Cardiac septum (tissue), 1 donor: ENCODE data around the gene H1-8. TPM values are rescaled to one million over a fixed set of nuclear protein-coding genes. Genes with fewer than 3 reads are reported as not detected.
"Not testable (repeated sequence)": the region's sequence is repeated elsewhere in the genome, so short reads cannot be mapped to it uniquely, and the experiment has no call there.

Experiments used
- DNase-seq: peaks from one replicate; pipeline ENCODE4 v3.0.0-alpha.2; 2020; ENCODE audit warnings: low spot score
- intact Hi-C: fragments of 100-400 bp; cut with DNase I; formaldehyde crosslinking; loops from one replicate; pipeline ENCODE4 v1.14.0; 2022
- total RNA-seq: library from RNA; stranded (reverse); fragmentation: NEBNext Ultra II Directional; extraction: Animal tissue kit (Norgen Biotek cat#: 25700); gene quantifications from one replicate; pipeline ENCODE4 v1.2.1, GENCODE V29; 2021
- donor health status: DM: no; HTN: no; CAD: no.

Gene H1-8
- total RNA-seq, 1 donor from 2014 or later = not detected

DNA sequence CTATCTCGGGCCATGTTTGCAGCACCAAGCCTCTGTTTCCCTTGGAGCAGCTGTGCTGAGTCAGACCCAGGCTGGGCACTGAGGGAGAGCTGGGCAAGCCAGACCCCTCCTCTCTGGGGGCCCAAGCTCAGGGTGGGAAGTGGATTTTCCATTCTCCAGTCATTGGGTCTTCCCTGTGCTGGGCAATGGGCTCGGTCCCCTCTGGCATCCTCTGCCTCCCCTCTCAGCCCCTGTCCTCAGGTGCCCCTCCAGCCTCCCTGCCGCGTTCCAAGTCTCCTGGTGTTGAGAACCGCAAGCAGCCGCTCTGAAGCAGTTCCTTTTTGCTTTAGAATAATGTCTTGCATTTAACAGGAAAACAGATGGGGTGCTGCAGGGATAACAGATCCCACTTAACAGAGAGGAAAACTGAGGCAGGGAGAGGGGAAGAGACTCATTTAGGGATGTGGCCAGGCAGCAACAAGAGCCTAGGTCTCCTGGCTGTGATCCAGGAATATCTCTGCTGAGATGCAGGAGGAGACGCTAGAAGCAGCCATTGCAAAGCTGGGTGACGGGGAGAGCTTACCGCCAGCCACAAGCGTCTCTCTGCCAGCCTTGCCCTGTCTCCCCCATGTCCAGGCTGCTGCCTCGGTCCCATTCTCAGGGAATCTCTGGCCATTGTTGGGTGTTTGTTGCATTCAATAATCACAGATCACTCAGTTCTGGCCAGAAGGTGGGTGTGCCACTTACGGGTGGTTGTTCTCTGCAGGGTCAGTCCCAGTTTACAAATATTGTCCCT lies 13.4 kb upstream of the H1-8 start:
- intact Hi-C loops = no loop called here
- DNase-seq = no peak

GRCh38 chr3:129530251-129530791 lies 12.7 kb upstream of the H1-8 start:
- intact Hi-C loops = no loop called here
- DNase-seq = no peak

- intact Hi-C loops = no loop called here
Measured at GRCh38 chr3:129530821-129531220, 12.2 kb upstream of the H1-8 start.

DNA sequence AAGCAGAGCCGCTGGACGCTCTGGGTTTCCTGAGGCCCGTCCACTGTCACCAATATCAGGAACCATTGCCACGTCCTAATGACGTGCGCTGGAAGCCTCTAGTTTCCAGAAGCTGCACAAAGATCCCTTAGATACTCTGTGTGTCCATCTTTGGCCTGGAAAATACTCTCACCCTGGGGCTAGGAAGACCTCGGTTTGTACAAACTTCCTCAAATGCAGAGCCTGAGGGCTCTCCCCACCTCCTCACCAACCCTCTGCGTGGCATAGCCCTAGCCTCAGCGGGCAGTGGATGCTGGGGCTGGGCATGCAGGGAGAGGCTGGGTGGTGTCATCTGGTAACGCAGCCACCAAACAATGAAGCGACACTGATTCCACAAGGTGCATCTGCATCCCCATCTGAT lies 11.3 kb upstream of the H1-8 start:
- DNase-seq = no peak
- intact Hi-C loops = no loop called here

More at GRCh38 chr3:129530821-129531220, 12.2 kb upstream of the H1-8 start:
- no peak for DNase-seq

- intact Hi-C loops = no loop called here
- DNase-seq = no peak
Measured at GRCh38 chr3:129532261-129532660, 10.7 kb upstream of the H1-8 start.

DNA sequence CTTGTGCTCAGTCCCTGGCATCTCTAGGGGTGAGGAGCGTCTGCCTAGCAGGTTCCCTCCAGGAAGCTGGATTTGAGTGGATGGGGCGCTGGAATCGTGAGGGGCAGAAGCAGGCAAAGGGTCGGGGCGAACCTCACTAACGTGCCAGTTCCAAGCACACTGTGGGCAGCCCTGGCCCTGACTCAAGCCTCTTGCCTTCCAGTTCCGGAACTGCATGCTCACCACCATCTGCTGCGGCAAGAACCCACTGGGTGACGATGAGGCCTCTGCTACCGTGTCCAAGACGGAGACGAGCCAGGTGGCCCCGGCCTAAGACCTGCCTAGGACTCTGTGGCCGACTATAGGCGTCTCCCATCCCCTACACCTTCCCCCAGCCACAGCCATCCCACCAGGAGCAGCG lies 9.6 kb upstream of the H1-8 start:
- intact Hi-C loops = no loop called here
- DNase-seq = no peak

DNA sequence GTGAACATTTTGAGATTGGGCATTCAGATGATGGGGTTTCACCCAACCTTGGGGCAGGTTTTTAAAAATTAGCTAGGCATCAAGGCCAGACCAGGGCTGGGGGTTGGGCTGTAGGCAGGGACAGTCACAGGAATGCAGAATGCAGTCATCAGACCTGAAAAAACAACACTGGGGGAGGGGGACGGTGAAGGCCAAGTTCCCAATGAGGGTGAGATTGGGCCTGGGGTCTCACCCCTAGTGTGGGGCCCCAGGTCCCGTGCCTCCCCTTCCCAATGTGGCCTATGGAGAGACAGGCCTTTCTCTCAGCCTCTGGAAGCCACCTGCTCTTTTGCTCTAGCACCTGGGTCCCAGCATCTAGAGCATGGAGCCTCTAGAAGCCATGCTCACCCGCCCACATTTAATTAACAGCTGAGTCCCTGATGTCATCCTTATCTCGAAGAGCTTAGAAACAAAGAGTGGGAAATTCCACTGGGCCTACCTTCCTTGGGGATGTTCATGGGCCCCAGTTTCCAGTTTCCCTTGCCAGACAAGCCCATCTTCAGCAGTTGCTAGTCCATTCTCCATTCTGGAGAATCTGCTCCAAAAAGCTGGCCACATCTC lies 8.4 kb upstream of the H1-8 start:
- intact Hi-C loops = no loop called here

DNA sequence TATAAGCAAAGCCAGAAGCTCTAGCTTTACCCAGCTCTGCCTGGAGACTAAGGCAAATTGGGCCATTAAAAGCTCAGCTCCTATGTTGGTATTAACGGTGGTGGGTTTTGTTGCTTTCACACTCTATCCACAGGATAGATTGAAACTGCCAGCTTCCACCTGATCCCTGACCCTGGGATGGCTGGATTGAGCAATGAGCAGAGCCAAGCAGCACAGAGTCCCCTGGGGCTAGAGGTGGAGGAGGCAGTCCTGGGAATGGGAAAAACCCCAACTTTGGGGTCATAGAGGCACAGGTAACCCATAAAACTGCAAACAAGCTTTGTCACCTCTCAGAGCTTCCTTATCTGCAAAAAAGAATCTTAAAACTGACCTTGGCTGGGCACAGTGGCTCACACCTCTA lies 7.9 kb upstream of the H1-8 start:
- DNase-seq = no peak
- intact Hi-C loops = no loop called here

More for the DNA sequence above, 8.4 kb upstream of the H1-8 start:
- no peak for DNase-seq

DNA sequence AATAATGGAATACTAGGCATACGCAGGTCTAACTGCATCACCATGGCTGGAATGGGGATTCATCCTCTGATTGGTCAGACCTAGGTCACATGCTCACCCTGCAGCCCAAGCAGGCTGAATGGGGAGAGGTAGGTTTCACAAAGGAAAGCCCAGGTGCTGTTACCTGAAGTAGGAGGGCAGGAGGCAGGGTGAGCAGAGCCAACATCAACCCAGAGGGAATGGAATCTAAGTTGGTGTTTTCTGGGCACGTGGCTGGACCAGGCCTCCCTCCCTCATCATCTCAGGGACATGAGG lies 6.7 kb upstream of the H1-8 start:
- DNase-seq = no peak
- intact Hi-C loops = no loop called here

DNA sequence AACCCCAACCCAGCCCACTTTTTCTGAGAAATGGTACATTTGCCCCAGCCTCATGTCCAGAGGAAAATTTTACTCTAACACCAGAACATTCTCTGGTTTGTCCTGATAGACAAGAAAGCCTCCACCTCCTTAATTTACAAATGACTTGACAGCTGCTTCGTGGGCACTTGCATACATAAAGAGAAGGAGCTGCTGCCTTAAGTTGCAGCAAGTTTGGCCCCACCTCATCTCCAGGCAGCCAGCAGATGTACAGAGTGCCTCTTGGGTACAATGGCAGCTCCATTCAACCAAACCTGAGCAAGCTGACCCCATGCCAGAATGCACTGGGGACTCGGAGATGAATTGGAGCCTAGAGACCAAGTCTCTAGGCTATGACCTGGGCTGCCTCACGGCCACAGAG lies 6.2 kb upstream of the H1-8 start:
- intact Hi-C loops = no loop called here
- no peak for DNase-seq

- intact Hi-C loops = no loop called here
- DNase-seq = no peak
Measured at GRCh38 chr3:129539206-129539605, 3.8 kb upstream of the H1-8 start.

DNA sequence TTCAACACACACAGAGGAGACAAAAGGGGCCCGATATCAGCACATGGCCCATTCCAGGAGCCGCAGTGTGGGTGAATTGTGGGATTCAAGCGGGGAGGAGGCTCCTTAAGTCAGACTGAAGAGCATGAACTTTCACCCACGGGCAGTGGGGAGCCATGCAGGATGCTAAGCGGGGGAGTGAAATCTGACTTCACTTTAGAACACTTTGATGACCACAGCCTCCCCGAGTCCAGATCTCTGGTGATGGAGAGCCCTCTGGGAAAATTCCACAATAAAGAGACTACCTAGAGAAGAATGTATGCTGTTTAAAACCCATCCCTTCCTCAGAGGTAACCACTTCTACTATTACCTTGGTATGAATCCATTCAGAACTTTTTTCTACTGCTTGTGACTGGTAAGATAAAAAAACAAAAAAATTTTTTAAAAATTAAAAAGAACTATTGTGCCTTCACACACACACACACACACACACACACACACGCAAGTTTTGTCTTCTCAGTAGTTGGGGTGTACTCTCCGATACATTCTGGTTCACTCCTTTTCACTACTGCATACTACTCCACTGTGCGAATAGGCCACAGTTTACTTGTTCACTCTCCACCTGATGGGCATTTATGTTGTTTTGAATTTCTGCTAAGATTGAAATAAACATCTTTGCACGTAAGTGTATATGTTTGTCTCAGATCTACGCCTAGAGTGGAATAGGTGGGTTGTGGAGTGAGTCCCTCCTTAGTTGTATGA lies 2.0 kb upstream of the H1-8 start:
- intact Hi-C loops = no loop called here
- no peak for DNase-seq

- no peak for DNase-seq
- intact Hi-C loops = no loop called here
Measured at GRCh38 chr3:129542747-129543146, 228 bp upstream of the H1-8 start.

DNA sequence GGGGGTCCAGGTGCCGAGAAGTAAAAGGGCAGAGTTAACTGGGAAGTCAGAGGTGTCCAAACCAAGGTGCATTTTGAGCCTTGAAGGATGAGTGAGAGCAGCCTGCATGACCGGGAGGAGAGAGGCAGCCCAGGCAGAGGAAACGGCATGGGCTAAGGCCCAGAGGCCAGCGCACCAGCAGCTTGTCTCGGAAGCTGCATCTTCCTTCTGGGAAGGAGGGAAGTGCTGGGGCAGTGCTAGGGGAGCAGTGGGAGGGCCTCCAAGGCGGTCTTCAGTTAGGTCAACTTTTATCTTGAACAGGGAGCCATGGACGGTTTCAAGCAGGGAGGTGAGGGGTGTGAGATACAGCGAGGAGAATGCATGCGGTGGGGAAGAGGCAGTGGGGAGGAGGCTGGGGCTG lies 1.0 kb downstream of the H1-8 start:
- no peak for DNase-seq
- intact Hi-C loops = no loop called here

GRCh38 chr3:129545951-129546350 lies 3.0 kb downstream of the H1-8 start:
- intact Hi-C loops, DNase-seq: not testable (repeated sequence)

DNA sequence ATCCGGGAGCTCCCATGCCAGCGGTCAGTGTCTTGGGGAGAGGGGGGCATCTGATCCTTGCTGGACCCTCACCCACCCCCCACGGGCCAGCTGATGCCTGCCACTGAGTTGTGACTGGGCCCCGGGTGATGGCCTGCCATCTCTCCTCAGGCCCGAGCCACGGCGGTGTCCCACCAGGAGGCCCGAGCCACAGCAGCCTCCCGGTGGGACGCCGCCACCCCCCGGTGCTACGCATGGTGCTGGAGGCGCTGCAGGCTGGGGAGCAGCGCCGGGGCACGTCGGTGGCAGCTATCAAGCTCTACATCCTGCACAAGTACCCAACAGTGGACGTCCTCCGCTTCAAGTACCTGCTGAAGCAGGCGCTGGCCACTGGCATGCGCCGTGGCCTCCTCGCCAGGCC lies 4.3 kb downstream of the H1-8 start:
- intact Hi-C loops = no loop called here
- no peak for DNase-seq

- no peak for DNase-seq
- intact Hi-C loops = no loop called here
Measured at GRCh38 chr3:129548104-129548965, 5.4 kb downstream of the H1-8 start.

DNA sequence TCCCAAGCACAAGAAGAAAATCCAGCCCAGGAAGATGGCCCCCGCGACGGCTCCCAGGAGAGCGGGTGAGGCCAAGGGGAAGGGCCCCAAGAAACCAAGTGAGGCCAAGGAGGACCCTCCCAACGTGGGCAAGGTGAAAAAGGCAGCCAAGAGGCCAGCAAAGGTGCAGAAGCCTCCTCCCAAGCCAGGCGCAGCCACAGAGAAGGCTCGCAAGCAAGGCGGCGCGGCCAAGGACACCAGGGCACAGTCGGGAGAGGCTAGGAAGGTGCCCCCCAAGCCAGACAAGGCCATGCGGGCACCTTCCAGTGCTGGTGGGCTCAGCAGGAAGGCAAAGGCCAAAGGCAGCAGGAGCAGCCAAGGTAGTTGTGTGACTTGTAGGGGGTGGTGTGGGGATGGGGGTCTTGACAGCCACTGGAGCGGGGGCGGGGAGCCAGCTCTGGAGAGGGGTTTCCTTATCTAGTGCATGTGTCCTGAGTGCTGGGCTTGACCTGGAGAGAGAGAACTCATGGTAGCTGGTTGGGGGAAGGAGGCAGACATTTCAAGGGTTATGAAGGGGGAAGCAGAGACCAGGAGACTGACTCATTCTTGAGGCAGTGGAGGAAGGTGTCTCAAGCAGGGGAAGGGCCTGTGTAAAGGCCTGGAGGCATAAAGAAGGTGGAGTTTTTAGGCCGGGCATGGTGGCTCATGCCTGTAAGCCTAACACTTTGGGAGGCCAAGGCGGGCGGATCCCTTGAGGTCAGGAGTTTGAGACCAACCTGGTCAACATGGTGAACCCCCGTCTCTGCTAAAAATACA lies 6.2 kb downstream of the H1-8 start:
- no peak for DNase-seq
- intact Hi-C loops = no loop called here

- no peak for DNase-seq
- intact Hi-C loops = no loop called here
Measured at GRCh38 chr3:129549805-129550204, 6.8 kb downstream of the H1-8 start.
